GM18517 (cell line): ENCODE measurements around the gene RARRES2.

Source experiments
- ATAC-seq: cut with Tn5 transposase; IDR thresholded peaks from one replicate; pipeline ENCODE4 v1.9.1; 2021; ENCODE audit warnings: mild to moderate bottlenecking, moderate library complexity; ENCODE audit not compliant: unreplicated experiment

Gene RARRES2

GRCh38 chr7:150363370-150363769, 21.9 kb upstream of the RARRES2 start:
- ATAC-seq = no peak

DNA sequence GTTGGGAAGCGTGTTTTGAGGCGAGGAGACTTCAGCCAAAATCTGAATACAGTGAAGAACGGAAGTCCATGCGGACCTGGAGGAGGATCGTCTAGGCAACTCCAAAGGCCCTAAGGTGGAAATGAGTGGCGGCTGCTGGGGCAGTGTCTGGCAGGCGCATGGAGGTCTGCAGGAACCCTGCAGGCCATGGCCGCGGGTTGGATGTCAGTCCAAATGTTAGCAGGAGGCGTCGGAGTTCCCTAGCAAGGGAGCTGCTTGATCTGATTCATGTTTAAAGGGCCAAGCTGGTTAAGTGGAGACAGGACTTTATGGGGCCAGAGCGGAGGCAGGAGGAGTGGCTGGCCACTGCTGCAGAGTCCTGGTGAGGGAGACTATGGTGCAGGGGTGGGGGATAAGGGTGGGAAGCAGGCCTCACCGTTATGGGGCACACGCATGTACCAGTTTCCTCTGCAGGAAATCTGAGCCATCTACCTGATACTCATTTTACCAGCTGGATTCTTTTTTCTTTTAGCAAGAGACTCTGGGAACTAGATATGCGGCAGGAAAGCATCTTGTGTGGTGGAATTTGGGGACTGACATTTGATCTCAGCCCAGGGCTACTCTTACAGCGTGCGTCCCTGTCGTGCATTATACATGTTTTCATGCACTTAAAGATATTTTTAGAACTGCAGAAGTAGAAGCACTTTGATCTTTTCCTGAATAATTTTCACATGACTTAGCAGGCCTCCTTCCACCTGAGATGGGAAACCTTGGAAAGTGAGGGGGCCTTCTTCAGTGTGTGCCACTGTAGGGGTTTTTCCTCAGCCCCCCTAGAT, 20.6 kb upstream of the RARRES2 start:
- ATAC-seq = no peak

- ATAC-seq = no peak
These were observed 20.0 kb upstream of the RARRES2 start for GRCh38 chr7:150361402-150361801.

- ATAC-seq = no peak
These were observed 19.1 kb upstream of the RARRES2 start for GRCh38 chr7:150360363-150361058.

- no peak for ATAC-seq
These were observed 18.4 kb upstream of the RARRES2 start for GRCh38 chr7:150359622-150360362.

DNA sequence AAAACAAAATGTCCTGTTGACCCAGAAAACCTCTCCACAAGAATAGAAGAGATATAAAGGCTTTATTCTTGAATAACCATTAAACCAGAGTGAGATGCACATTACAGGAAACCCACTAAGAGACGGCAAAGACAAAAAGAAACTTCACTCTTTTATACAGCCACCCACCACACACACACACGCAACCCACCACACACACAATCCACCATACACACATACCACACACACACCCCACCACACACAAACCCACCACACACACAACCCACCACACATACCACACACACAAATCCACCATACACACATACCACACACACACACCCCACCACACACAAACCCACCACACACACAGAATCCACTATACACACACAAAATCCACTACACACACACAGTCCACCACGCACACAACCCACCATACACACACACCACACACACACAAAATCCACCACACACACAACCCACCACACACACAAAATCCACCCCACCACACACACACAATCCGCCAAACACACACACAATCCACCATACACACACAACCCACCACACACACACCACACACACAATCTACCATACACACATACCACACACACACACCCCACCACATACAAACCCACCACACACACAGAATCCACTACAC, 17.7 kb upstream of the RARRES2 start:
- no peak for ATAC-seq

DNA sequence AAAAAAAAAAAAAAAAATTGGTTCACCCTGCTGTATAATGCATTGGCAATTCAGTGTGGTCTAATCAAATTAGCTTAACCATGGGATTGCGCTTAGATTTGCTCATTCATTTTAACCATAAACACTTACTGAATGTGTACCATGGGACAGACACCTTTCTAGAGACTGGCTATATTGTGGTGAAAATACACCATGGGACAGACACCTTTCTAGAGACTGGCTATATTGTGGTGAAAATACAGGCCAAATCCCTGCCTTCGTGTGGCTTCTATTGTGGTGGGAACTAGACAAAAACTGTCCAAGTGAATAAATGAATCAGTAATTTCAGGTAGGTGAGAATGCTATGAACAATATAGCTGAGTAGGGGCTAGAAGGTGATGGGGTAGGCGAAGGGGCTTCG, 17.0 kb upstream of the RARRES2 start:
- no peak for ATAC-seq

DNA sequence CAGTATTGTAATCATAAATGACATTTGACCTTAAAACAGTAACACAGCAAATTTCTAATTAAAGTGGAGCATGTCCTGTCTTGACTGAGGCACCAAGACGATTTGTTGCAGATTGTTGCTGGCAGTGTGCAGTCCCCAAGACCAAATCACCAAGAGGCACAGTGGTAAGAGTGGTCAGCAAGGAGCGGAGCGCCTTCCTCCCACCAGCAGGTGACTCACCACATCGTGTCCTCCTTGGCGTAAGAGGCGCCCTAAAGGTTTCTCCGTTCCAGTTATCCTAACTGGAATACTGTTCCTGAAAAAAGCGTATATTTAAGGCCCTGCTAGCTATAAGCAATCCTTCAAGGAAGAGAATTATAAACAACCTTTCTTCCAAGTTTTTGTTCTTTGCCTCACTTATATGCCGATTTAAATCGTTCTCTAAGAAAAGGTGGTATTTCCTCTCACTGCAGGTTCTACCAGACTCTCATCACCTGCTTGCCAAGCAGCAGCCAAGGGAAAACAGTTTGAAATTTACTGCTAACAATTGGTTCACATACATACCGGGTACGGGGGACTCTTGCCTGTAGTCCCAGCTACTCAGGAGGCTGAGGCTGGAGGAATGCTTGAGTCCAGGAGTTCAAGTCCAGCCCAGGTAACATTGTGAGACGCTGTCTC, 16.5 kb upstream of the RARRES2 start:
- ATAC-seq = peak; percentile 19

DNA sequence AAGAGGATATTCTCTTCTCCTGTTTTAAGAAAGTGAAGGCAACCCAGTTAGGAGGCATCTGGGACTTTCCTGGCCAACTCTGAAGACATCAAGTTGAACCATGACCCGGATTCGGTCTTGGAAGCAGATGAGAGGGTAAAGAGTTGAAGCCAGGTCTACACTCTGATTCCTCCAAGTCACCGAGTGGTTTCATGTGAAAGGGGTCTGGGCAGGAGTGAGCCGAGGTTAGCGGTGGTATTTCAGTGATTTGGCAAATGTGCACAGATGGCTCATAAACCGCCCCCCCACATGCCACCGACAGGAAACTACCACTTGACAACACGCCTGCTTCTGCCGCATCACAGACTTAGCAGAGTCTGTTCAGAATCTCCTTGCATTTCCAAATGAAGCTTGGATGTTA, 15.8 kb upstream of the RARRES2 start:
- peak; percentile 61 for ATAC-seq

DNA sequence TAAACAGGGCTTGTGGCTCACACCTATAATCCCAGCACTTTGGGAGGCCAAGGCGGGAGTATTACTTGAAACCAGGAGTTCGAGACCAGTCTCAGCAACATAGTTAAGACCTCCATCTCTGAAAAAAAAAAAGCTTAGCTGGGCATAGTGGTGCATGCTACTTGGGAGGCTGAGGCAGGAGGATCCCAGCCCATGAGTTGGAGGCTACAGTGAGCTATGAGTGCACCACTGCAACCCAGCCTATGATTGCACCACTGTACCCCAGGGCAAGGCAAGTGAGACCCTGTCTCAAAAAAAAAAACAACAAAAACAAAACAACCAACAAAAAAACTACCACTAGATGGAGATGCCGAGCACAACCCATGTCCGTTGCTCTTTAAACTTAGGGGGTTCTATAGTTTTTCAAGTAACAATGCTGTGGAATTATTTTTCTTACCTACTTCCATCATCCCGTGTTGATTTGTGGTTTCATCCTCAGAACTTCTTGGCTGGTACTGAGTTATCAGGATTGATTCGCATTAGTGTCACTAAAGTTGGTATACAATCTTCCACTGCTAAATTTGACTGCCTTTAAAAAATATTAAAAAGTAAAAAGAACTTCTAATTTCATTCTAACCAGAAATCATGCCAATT, 15.0 kb upstream of the RARRES2 start:
- ATAC-seq = peak; percentile 70

DNA sequence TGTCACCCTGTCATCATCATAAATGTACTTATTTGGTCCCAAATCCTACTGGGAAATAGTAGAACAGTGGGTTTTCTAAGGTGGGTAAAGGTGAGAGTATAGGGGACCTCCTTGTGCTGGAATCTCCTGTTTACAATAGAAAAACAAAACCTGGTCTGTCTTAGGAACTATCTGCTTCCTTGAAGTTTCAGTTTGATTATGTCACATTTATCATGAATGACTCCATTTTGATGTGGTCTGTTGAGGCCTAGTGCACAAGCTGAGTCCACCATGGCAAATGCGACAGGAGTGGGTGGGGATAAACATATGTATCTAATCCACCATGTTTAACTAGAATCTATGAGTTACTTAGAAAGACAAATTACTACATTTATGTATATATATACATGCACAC, 14.2 kb upstream of the RARRES2 start:
- no peak for ATAC-seq

DNA sequence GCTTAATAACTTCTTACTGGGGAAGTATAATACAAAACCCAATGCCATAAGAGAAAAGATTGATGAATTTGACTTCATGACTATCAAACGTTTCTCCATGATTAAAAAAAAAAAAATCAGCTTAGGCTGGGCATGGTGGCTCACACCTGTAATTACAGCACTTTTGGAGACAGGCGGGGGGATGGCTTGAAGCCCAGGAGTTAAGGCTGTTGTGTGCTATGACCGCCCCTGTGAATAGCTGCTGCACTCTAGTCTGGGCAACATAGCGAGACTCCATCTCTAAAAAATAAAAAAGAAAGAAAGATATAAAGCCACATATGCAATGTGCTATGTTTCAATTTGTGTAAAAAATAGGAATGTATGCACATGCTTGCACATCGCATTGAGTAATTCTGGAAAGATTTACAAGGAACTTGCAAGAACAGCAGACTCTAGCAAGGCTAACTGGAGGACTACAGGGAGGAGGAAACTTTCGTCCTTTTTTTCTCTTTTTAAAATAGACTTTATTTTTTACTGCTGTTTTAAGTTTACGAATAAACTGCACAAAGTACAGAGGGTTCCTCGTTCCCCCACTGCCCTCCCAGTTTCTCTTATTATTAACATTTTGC, 10.3 kb upstream of the RARRES2 start:
- ATAC-seq = no peak

GRCh38 chr7:150346922-150347321, 5.5 kb upstream of the RARRES2 start:
- no peak for ATAC-seq

- no peak for ATAC-seq
These were observed 3.6 kb upstream of the RARRES2 start for GRCh38 chr7:150345012-150345411.

GRCh38 chr7:150344299-150344698, 2.9 kb upstream of the RARRES2 start:
- ATAC-seq = no peak

GRCh38 chr7:150343225-150343624, 1.8 kb upstream of the RARRES2 start:
- ATAC-seq = no peak

- ATAC-seq = no peak
These were observed 636 bp upstream of the RARRES2 start for GRCh38 chr7:150342121-150342408.

GRCh38 chr7:150340875-150341262, 560 bp downstream of the RARRES2 start:
- no peak for ATAC-seq

DNA sequence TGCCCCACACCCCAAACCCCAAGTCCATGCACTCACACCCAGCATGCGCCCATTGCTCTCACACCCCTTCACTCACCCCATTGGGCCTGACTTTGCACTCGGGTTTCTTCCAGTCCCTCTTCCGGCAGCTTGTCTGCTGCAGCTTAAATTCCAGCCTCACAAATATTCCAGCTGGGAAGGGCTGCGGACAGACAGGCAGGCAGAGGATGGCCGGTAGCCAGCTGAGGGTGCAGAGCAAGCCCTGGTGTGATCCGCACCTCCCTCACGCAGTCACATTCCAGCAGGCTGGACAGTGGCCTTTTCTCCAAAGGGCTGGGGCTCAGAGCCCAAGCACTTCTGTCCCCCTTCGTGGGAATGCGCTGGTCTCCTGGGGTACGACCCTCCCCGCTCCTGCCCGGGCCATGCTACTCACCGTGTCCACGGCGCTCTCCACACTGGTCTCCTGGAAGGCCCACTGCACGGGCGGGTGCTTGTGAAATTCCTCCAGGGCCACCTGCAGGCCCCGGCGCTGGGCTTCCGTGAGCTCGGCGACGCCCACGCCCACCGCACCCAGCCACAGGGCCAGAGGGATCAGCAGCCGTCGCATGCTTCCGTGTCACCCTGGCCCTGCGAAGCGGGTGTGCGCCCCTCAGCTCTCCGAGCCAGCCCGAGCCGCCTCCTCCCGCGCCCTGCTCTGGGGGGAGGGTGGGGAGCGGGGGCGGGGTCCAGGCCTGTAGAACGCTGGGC, 1.2 kb downstream of the RARRES2 start:
- no peak for ATAC-seq
